Activated CD4-positive, alpha-beta T cell treated with anti-CD3 and anti-CD28 coated beads for 36 hours (primary cell): ENCODE measurements around the gene STK39. TPM values are rescaled to one million over a fixed set of nuclear protein-coding genes. Genes with fewer than 3 reads are reported as not detected.

Source experiments
- ATAC-seq: fragments of 200-7000 bp; cut with Tn5 transposase; one replicate; pipeline ENCODE4 v1.10.0; 2021; ENCODE audit warnings: mild to moderate bottlenecking, moderate library complexity
- CTCF ChIA-PET: fragments of 350-600 bp; sonication (Branson Sonifier 250); formaldehyde crosslinking; loops from one replicate; lab custom pipeline; 2021; ENCODE audit warnings: antibody characterized with exemption; lab: Charles Lee
- POLR2A ChIA-PET: fragments of 350-600 bp; sonication (Branson Sonifier 250); formaldehyde crosslinking; loops from one replicate; lab custom pipeline; 2021; ENCODE audit warnings: antibody characterized with exemption, inconsistent platforms; lab: Charles Lee
- DNase-seq: peaks from one replicate; pipeline ENCODE4 v3.0.0-alpha.2; 2020
- H3K27ac Mint-ChIP-seq: one replicate; pipeline ENCODE4 v1.8.0; 2021; ENCODE audit warnings: mixed read lengths
- H3K27me3 Mint-ChIP-seq: one replicate; pipeline ENCODE4 v1.8.0; 2021; ENCODE audit warnings: mixed read lengths
- H3K36me3 Mint-ChIP-seq: one replicate; pipeline ENCODE4 v1.8.0; 2021; ENCODE audit warnings: low read depth, mixed read lengths
- H3K4me1 Mint-ChIP-seq: one replicate; pipeline ENCODE4 v1.8.0; 2021; ENCODE audit warnings: mixed read lengths
- H3K4me3 Mint-ChIP-seq: one replicate; pipeline ENCODE4 v1.8.0; 2021; ENCODE audit warnings: mild to moderate bottlenecking, moderate library complexity, mixed read lengths
- H3K9me3 Mint-ChIP-seq: one replicate; pipeline ENCODE4 v1.8.0; 2021; ENCODE audit warnings: low read depth, mixed read lengths
- intact Hi-C, 2 experiments: fragments of 100-400 bp; cut with DNase I in 1 of 2; cut with micrococcal nuclease in 1 of 2; formaldehyde crosslinking; loops; one replicate each; pipeline versions ENCODE4 v1.14.2 to v1.15.1; 2022 to 2024; cut with DNase I, micrococcal nuclease
- total RNA-seq, 2 experiments: library from RNA; stranded (reverse); gene quantifications; one replicate each; pipeline ENCODE4 v1.2.3, GENCODE V29; 2021

The STK39 gene
- total RNA-seq, 2 experiments from 2014 or later = 42.1 to 44.5 TPM

DNA sequence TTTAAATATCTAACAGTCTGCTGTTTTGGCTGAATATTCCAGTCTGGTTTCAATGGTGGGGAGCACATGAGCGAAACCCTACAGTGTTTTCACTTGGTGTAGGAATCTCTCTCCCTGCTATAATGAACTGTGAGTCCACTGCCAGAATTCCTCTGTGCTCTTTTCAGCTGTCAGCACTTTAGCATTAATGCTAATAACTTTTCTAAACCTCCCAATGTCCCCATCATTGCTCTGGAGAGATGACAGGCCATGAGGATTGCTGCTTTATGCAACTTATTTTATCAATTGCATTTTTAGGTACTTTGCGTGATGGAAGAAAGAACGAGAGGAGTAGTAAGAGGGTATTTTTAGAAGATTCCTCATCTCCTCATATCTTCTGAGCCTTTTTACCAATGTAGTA lies 25.3 kb downstream of the STK39 start:
- no peak for ATAC-seq
- Mint-ChIP-seq H3K4me3 (no peak overlapping the region), H3K4me1 (peaks cover 43% of the 10 kb centered on the region), H3K27me3 (no peaks in the 10 kb centered on the region), H3K36me3 (peaks cover 20% of the 10 kb centered on the region), H3K9me3 (no peaks in the 10 kb centered on the region), H3K27ac (no peak overlapping the region)
- ChIA-PET CTCF (no interaction called here), POLR2A (no interaction called here)
- intact Hi-C loops = no loop called here
- DNase-seq = no peak

DNA sequence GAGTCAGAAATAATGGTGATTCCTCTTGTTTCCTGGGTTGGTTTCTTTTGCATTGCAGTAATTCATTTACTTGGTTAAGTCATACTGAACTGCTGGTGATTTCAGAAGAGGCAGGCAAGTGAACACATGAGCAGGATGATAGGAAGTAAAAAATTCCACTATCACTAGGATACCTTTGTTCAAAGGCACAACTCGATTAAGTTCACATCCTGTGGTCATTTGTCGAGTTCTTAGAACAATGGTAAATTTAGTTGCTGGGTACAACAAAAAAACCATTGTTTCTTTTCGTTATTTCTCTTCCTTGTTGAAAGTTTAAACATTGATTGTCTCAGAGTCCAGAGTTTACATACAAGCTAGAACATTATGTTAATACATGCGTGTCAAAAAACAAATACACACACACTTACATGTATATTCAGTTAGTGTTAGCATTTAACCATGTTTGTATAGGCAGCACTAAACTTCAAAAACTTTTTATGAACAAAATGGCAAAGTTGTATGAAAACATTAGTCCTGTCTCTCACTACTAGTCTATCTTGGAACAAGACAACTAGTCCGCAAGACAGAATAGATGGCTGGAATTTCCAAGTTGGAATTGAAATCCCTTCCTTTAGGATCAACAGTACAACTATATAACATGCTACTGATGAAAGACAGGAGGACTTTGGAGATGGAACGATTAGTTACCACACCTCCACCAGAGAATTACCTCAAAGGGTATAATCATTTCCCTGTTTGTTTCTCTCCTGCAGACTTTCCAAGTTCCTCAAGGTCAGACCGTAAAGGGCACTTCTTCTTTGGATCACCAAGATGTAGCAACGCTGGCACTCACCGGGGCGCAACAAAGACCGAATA lies 26.2 kb downstream of the STK39 start:
- ATAC-seq (no peak), DNase-seq (no peak)
- intact Hi-C loops = no loop called here
- no peaks in the 10 kb centered on the region for H3K9me3 Mint-ChIP-seq
- H3K27me3 Mint-ChIP-seq = no peaks in the 10 kb centered on the region
- H3K36me3 Mint-ChIP-seq = peaks cover 22% of the 10 kb centered on the region
- no peak overlapping the region for H3K4me3 Mint-ChIP-seq
- ChIA-PET POLR2A (no interaction called here), CTCF (no interaction called here)
- H3K4me1 Mint-ChIP-seq = peaks cover 43% of the 10 kb centered on the region
- no peak overlapping the region for H3K27ac Mint-ChIP-seq

DNA sequence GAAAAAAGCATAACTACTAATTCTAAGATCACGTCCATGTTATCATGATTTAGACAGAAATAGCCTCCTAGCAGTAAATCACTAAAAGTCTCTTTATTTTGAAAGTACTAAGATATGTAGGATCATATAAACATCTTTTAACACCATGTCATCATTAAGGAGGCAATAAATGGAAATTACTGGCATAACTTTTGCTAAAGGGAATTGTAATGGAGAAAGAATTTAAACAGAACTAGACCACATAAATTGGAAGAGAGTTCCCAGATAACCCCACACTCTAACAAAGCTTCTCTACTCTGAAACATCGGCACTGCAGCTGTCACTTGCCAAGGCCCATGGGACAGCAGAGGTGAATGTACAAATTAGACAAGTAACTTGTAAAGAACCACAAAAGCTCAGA lies 29.5 kb downstream of the STK39 start:
- DNase-seq = no peak
- Mint-ChIP-seq H3K4me1 (peaks cover 44% of the 10 kb centered on the region), H3K9me3 (no peaks in the 10 kb centered on the region), H3K27me3 (no peaks in the 10 kb centered on the region), H3K36me3 (peaks cover 34% of the 10 kb centered on the region), H3K4me3 (no peak overlapping the region), H3K27ac (no peak overlapping the region)
- intact Hi-C loops = no loop called here
- ATAC-seq = no peak
- POLR2A ChIA-PET = no interaction called here
- CTCF ChIA-PET = interaction anchor here (0.9 kb wide), 1 partner anchor 708 kb away, joined by 3 read pairs; no protein-coding TSS in a partner anchor

DNA sequence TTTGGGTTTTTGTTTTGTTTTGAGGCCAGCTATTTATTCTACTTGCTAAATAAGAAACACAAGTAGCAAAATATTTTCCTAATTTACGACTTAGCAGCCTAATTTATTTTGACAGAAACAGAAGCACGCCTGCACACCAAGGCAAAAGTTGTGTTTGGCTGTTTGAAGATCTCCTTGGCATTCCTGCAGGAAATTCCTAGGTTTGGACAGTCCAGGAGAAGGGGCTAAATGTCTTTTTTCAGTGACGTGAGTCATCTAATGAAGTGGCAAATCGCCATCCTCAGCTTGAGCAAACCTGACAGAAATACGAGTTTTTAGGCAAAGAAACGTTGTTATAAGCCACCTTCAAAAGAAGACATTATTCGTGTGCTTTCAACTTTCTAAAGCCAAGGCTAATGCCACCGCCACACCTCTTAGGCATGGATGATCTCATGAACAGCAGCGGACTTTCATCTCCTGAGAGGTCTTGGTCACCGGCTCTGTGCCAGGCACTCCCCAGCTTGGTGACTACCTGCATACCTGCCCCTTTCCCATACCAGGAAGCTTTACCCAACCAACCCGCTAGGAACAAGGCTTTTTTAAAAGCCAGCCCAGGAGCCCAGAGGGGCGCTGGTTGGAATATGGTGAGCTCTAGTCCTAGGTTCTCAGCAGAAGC lies 30.9 kb downstream of the STK39 start:
- Mint-ChIP-seq H3K36me3 (peaks cover 32% of the 10 kb centered on the region), H3K4me3 (no peak overlapping the region), H3K4me1 (peaks cover 54% of the 10 kb centered on the region), H3K27ac (no peak overlapping the region), H3K27me3 (no peaks in the 10 kb centered on the region), H3K9me3 (no peaks in the 10 kb centered on the region)
- intact Hi-C loops = no loop called here
- ChIA-PET POLR2A (no interaction called here), CTCF (no interaction called here)
- DNase-seq (no peak), ATAC-seq (no peak)

DNA sequence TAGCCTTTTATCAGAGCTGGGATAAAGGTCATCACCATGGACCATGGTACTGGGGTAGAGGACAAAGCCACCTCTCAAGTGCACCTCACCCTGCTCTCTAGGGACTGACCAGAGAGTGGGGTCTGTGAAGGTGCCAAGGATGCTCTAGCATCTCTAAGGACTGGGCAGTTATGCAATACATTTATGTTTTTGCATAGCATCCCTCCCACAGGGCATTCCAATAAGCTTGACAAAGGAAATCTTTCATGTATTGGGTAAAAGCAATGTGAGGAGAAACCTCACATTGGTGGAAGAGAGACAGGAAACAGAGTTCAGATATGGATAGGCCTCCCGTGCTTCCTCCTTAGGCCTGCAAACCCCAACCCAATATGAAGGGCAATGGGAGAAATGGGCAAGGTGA lies 31.6 kb downstream of the STK39 start:
- peaks cover 27% of the 10 kb centered on the region for H3K36me3 Mint-ChIP-seq
- intact Hi-C loops = no loop called here
- DNase-seq (no peak), ATAC-seq (no peak)
- no peaks in the 10 kb centered on the region for H3K27me3 Mint-ChIP-seq
- no peak overlapping the region for H3K27ac Mint-ChIP-seq
- H3K4me1 Mint-ChIP-seq = peaks cover 56% of the 10 kb centered on the region
- POLR2A ChIA-PET = no interaction called here
- no peak overlapping the region for H3K4me3 Mint-ChIP-seq
- H3K9me3 Mint-ChIP-seq = no peaks in the 10 kb centered on the region
- CTCF ChIA-PET = interaction anchor here (0.6 to 0.9 kb wide), 2 partner anchors 14 to 54 kb away, joined by 3 to 4 read pairs; no protein-coding TSS in a partner anchor

DNA sequence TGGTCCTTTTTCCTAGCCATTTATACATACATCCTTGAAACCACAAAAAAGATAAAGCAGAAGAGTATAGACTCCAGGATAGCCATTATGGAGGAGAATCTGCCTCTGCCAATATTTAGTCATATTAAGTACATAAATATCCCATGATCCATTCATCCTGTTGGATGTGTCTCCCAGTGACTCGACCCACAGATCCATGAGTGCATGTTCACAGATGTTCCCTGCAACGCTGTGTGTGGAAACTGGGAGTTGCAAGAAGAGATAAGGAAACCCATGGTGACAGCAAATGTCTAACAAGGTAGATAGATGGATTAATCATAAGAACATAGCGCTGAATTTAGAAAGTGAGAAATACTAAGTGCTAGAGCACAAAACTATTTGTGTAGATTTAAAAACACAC lies 34.5 kb downstream of the STK39 start:
- POLR2A ChIA-PET = no interaction called here
- Mint-ChIP-seq H3K9me3 (peaks cover 2% of the 10 kb centered on the region), H3K36me3 (peaks cover 31% of the 10 kb centered on the region), H3K27ac (peak overlapping the region; percentile 99), H3K4me3 (peak overlapping the region; percentile 56), H3K4me1 (peaks cover 64% of the 10 kb centered on the region), H3K27me3 (no peaks in the 10 kb centered on the region)
- intact Hi-C loops = loop anchor here in 1 of 2 experiments (1.0 to 5.0 kb wide), 5 partner anchors 11 to 859 kb away; partner anchors contain the start of gene STK39
- ATAC-seq (no peak), DNase-seq (no peak)
- CTCF ChIA-PET = interaction anchor here (1.3 kb wide), 1 partner anchor 14 kb away, joined by 3 read pairs; no protein-coding TSS in a partner anchor

DNA sequence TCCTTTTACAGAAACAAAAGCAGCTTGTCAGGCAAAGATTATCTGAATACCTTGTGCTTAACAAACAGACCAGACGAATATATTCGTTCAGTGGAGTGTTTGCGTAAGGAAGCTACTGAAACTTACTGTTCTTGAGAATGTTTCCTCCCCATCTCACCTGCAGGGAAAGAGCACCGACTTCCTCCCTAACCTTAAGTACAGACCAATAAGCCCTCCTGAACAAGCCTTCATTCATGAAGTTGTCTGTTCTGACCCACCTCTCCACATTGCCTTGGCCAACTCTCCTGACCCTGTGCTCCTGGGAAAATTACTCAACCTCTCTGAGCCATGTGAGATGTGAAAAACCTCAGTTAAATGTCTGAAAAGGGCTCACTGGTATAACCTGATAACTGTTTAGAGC lies 35.2 kb downstream of the STK39 start:
- no peak for ATAC-seq
- Mint-ChIP-seq H3K27ac (peak overlapping the region; percentile 99), H3K9me3 (peaks cover 2% of the 10 kb centered on the region), H3K36me3 (peaks cover 31% of the 10 kb centered on the region), H3K4me3 (peak overlapping the region; percentile 56), H3K27me3 (no peaks in the 10 kb centered on the region), H3K4me1 (peaks cover 71% of the 10 kb centered on the region)
- intact Hi-C loops = loop anchor here in 1 of 2 experiments (1.0 to 5.0 kb wide), 5 partner anchors 12 to 860 kb away; partner anchors contain the start of gene STK39
- POLR2A ChIA-PET = interaction anchor here (0.9 to 2.0 kb wide), 9 partner anchors 13 to 278 kb away, joined by 3 to 18 read pairs (median 3); partner anchors contain the start of gene STK39
- DNase-seq = no peak
- CTCF ChIA-PET = interaction anchor here (0.6 to 2.6 kb wide), 10 partner anchors 14 to 911 kb away, joined by 3 to 20 read pairs (median 4); no protein-coding TSS in a partner anchor

DNA sequence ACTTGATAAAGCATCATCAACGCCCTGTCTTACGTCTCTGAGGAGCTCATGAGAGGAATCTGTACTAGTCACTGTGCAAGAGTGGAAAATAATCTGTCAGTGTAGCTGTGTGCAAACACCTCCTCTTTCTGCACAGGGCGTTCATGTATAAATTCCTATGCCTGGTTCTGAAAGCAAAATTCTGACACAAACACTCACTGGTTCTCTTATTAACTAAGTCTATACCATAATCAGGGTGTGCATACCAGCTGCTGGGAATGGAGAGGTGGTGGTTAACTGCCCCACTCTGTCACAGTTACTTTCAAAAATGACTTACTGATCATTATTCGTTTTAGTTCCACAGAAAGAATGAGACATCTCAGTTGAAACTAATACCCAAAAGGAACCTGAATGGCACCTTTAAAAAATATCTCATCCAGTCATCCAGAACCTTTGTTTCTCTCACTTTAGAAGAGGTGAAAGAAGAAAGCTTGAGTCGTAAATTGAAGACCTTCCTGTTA lies 35.7 kb downstream of the STK39 start:
- Mint-ChIP-seq H3K27ac (peak overlapping the region; percentile 99), H3K4me1 (peaks cover 73% of the 10 kb centered on the region), H3K4me3 (peak overlapping the region; percentile 56), H3K27me3 (no peaks in the 10 kb centered on the region), H3K36me3 (peaks cover 31% of the 10 kb centered on the region), H3K9me3 (peaks cover 2% of the 10 kb centered on the region)
- ChIA-PET CTCF (interaction anchor here (0.5 to 2.6 kb wide), 12 partner anchors 13 to 910 kb away, joined by 3 to 20 read pairs (median 4); no protein-coding TSS in a partner anchor), POLR2A (interaction anchor here (0.9 to 2.0 kb wide), 9 partner anchors 13 to 278 kb away, joined by 3 to 18 read pairs (median 3); partner anchors contain the start of gene STK39)
- DNase-seq (peak; percentile 80), ATAC-seq (peak; percentile 76)
- intact Hi-C loops = loop anchor here (1.0 to 5.0 kb wide), 11 partner anchors 13 to 861 kb away; partner anchors contain the start of gene STK39 (in 1 of the 2)

DNA sequence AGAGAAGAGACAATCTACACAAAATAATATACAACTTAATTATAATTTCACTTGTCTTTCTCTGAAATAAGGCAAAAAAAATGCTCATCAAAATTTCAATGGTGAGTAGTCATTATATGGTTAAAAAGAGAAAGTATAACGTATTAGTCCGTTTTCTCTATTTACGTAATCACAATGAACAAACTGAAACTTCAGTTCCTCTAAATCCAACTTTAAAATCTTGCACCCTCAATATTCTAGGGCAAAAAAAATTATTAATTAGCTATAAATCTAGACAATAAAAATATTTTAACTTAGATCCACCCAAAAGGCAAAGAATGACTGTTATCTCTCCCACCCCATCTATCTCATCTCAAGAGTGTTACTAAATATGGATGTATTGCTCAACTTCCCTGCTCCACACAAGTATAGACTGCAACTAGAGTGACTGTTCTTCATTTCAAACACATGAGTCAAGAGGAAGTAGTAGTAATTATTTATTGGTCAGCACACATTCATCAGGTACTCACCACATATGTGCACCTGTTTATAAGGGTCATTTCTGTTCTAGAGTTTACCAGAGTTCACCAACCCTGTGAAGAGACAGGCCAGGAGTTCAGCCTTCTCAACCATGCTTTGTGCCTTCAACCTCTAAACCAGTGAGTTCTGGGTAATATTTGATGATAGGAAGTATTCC lies 36.4 kb downstream of the STK39 start:
- peak overlapping the region; percentile 29 for H3K4me3 Mint-ChIP-seq
- peaks cover 2% of the 10 kb centered on the region for H3K9me3 Mint-ChIP-seq
- DNase-seq (no peak), ATAC-seq (peak; percentile 62)
- H3K27me3 Mint-ChIP-seq = no peaks in the 10 kb centered on the region
- ChIA-PET POLR2A (interaction anchor here (0.7 to 2.0 kb wide), 6 partner anchors 16 to 279 kb away, joined by 3 to 18 read pairs (median 3); partner anchors contain the start of gene STK39), CTCF (interaction anchor here (0.5 to 2.6 kb wide), 9 partner anchors 14 to 374 kb away, joined by 3 to 20 read pairs (median 4); no protein-coding TSS in a partner anchor)
- intact Hi-C loops = loop anchor here (1.0 to 5.0 kb wide), 10 partner anchors 13 to 861 kb away; no protein-coding TSS in a partner anchor
- peaks cover 34% of the 10 kb centered on the region for H3K36me3 Mint-ChIP-seq
- peaks cover 75% of the 10 kb centered on the region for H3K4me1 Mint-ChIP-seq
- peak overlapping the region; percentile 99 for H3K27ac Mint-ChIP-seq

DNA sequence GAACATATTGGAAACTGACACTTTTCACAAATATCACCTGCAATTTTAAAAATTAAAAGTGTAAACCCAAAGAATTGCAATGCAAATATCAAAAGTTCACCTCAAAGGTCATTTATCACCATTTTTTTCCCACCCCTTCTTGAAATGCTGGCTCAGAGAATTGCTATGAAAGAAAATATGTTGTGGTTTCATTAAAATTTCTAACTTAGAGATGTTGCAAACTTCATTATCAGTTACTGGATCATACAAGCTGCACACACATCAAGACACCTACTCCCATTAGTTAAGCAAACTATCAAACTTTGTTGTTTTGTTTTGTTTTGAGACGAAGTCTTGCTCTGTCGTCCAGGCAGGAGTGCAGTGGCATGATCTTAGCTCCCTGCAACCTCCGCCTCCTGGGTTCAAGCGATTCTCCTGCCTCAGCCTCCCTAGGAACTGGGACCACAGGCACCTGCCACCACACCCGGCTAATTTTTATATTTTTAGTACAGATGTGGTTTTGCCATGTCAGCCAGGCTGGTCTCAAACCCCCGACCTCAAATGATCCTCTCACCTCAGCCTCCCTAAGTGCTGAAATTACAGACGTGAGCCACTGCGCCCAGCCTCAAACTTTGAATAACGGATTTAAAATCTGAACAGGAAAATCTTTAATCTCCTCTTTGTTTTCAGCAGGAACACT lies 37.0 kb downstream of the STK39 start:
- Mint-ChIP-seq H3K4me1 (peaks cover 73% of the 10 kb centered on the region), H3K27me3 (no peaks in the 10 kb centered on the region), H3K4me3 (peak overlapping the region; percentile 29), H3K27ac (peak overlapping the region; percentile 86), H3K9me3 (peaks cover 2% of the 10 kb centered on the region), H3K36me3 (peaks cover 31% of the 10 kb centered on the region)
- intact Hi-C loops = loop anchor here in 1 of 2 experiments (1.0 to 5.0 kb wide), 3 partner anchors 677 to 862 kb away; no protein-coding TSS in a partner anchor
- ChIA-PET CTCF (interaction anchor here (0.6 to 2.6 kb wide), 6 partner anchors 15 to 280 kb away, joined by 3 to 20 read pairs (median 4); no protein-coding TSS in a partner anchor), POLR2A (interaction anchor here (0.7 to 2.0 kb wide), 2 partner anchors 16 to 29 kb away, joined by 3 to 18 read pairs; no protein-coding TSS in a partner anchor)
- ATAC-seq = no peak
- DNase-seq = peak; percentile 35
